ENCODE data around the gene NCAPH2.

GRCh38 chr22:50516891-50517290 lies 8.9 kb downstream of the NCAPH2 start:
- TF ChIP-seq CTCF (IDR thresholded peaks at IDR 0.05; ENCODE audit: low read depth, low read length), result no peak
- no peak for TF ChIP-seq EZH2phosphoT487 (IDR thresholded peaks at IDR 0.05; ENCODE audit: low read depth)
